Neural progenitor cell (in vitro differentiated cells): ENCODE measurements around the gene RHO. TPM values are rescaled to one million over a fixed set of nuclear protein-coding genes. Genes with fewer than 3 reads are reported as not detected.
"Not testable (repeated sequence)": the region's sequence is repeated elsewhere in the genome, so short reads cannot be mapped to it uniquely, and the experiment has no call there.

Experiments used
- DNase-seq: peaks from one replicate; pipeline ENCODE4 v3.0.0-alpha.2; 2016; ENCODE audit warnings: low spot score
- H2AFZ ChIP-seq: fragments of 200-600 bp; sonication (generic); replicated peaks from 2 replicates; pipeline ENCODE4 v1.6.1; 2016; ENCODE audit warnings: antibody characterized with exemption
- H3F3A ChIP-seq: fragments of 200-600 bp; sonication (generic); 2 replicates; pipeline ENCODE4 v1.6.1; 2016; ENCODE audit warnings: antibody characterized with exemption, low read depth
- H3K27ac ChIP-seq: fragments of 200-600 bp; sonication (generic); 2 replicates; pipeline ENCODE4 v1.5.1; 2016; ENCODE audit warnings: mild to moderate bottlenecking
- H3K27me3 ChIP-seq: fragments of 200-600 bp; sonication (generic); 2 replicates; pipeline ENCODE4 v1.6.1; 2016; ENCODE audit warnings: mild to moderate bottlenecking, moderate library complexity
- H3K36me3 ChIP-seq: fragments of 200-600 bp; sonication (generic); 2 replicates; pipeline ENCODE4 v1.5.1; 2016
- H3K4me1 ChIP-seq: fragments of 200-600 bp; sonication (generic); 2 replicates; pipeline ENCODE4 v1.6.1; 2016; ENCODE audit warnings: mixed run types
- H3K4me2 ChIP-seq: fragments of 200-600 bp; sonication (generic); 2 replicates; pipeline ENCODE4 v1.6.1; 2016
- H3K4me3 ChIP-seq: fragments of 200-600 bp; sonication (generic); 2 replicates; pipeline ENCODE4 v1.5.1; 2016
- H3K79me2 ChIP-seq: fragments of 200-600 bp; sonication (generic); 2 replicates; pipeline ENCODE4 v1.6.1; 2016; ENCODE audit warnings: low read depth
- H3K9ac ChIP-seq: fragments of 200-600 bp; sonication (generic); 2 replicates; pipeline ENCODE4 v1.6.1; 2016
- H3K9me3 ChIP-seq: fragments of 200-600 bp; sonication (generic); 2 replicates; pipeline ENCODE4 v1.5.1; 2016; ENCODE audit warnings: low read depth
- H4K20me1 ChIP-seq: fragments of 200-600 bp; sonication (generic); 2 replicates; pipeline ENCODE4 v1.6.1; 2016; ENCODE audit warnings: low read depth
- H3K27ac Mint-ChIP-seq: 3 replicates; pipeline ENCODE4 v1.8.0; 2021; ENCODE audit warnings: mixed read lengths
- H3K27me3 Mint-ChIP-seq: 2 replicates; pipeline ENCODE4 v1.8.0; 2022; ENCODE audit warnings: low read depth, mild to moderate bottlenecking, inconsistent platforms, moderate library complexity, mixed read lengths; ENCODE audit not compliant: insufficient read depth
- H3K36me3 Mint-ChIP-seq: 3 replicates; pipeline ENCODE4 v1.8.0; 2021; ENCODE audit warnings: mixed read lengths
- H3K4me1 Mint-ChIP-seq: 3 replicates; pipeline ENCODE4 v1.8.0; 2021; ENCODE audit warnings: mixed read lengths
- H3K4me3 Mint-ChIP-seq: 3 replicates; pipeline ENCODE4 v1.8.0; 2021; ENCODE audit warnings: mild to moderate bottlenecking, moderate library complexity, mixed read lengths
- H3K9me3 Mint-ChIP-seq: 3 replicates; pipeline ENCODE4 v1.8.0; 2020; ENCODE audit warnings: mixed read lengths
- EZH2 ChIP-seq: fragments of 200-600 bp; sonication (generic); IDR thresholded peaks from 2 replicates; pipeline ENCODE4 v1.6.1; 2017; ENCODE audit warnings: antibody characterized with exemption, mild to moderate bottlenecking, moderate library complexity
- EZH2phosphoT487 ChIP-seq: fragments of 200-600 bp; sonication (generic); IDR thresholded peaks from 2 replicates; pipeline ENCODE4 v1.6.1; 2017; ENCODE audit warnings: antibody characterized with exemption
- total RNA-seq: library from RNA; depleted of rRNA; stranded (reverse); fragments of >200 nt; gene quantifications from 2 replicates; pipeline ENCODE4 v1.2.3, GENCODE V29; 2015; ENCODE audit warnings: low replicate concordance
- TF ChIP-seq, protein P1 (sequence below): fragments of 200-600 bp; sonication (generic); IDR thresholded peaks from 2 replicates; pipeline ENCODE4 v1.5.1; 2017; ENCODE audit warnings: antibody characterized with exemption, mild to moderate bottlenecking

RHO gene
- total RNA-seq, 1 donor from 2014 or later: not detected

DNA sequence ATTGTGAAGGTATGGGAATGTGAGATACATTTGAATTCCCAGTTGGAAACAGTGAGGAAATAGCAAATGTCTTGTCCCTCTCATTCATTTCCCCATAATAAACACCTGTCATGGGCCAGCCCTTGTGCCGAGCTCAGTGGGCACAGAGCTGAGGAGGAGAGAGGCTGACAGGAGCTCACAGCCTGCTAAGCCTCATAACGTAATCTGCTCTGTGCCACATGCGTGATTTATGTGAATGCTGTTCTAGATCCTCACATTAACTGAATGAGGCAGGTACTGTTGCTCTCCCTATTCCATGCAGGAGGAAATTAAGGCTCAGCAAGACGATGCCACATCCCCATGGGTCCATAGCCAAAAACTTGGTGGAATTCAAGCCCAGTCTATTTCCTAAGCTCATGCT lies 35.2 kb upstream of the RHO start:
- Mint-ChIP-seq H3K9me3 (no peaks in the 10 kb centered on the region), H3K27ac (no peak overlapping the region), H3K4me1 (peaks cover 14% of the 10 kb centered on the region), H3K36me3 (peaks cover 11% of the 10 kb centered on the region), H3K27me3 (no peaks in the 10 kb centered on the region), H3K4me3 (no peak overlapping the region)
- H3K79me2 ChIP-seq: no peaks in the 10 kb centered on the region
- H2AFZ ChIP-seq: no peak overlapping the region
- H3K36me3 ChIP-seq: no peaks in the 10 kb centered on the region
- no peak overlapping the region for H3K4me2 ChIP-seq
- H3K27me3 ChIP-seq: no peaks in the 10 kb centered on the region
- H3K9ac ChIP-seq: no peak overlapping the region
- no peak overlapping the region for H3K27ac ChIP-seq
- H3F3A ChIP-seq: no peaks in the 10 kb centered on the region
- H3K4me1 ChIP-seq: peaks cover 4% of the 10 kb centered on the region
- no peaks in the 10 kb centered on the region for H4K20me1 ChIP-seq
- no peaks in the 10 kb centered on the region for H3K9me3 ChIP-seq
- no peak for DNase-seq
- TF ChIP-seq EZH2 (no peak), EZH2phosphoT487 (no peak)
- TF ChIP-seq, protein P1, sequence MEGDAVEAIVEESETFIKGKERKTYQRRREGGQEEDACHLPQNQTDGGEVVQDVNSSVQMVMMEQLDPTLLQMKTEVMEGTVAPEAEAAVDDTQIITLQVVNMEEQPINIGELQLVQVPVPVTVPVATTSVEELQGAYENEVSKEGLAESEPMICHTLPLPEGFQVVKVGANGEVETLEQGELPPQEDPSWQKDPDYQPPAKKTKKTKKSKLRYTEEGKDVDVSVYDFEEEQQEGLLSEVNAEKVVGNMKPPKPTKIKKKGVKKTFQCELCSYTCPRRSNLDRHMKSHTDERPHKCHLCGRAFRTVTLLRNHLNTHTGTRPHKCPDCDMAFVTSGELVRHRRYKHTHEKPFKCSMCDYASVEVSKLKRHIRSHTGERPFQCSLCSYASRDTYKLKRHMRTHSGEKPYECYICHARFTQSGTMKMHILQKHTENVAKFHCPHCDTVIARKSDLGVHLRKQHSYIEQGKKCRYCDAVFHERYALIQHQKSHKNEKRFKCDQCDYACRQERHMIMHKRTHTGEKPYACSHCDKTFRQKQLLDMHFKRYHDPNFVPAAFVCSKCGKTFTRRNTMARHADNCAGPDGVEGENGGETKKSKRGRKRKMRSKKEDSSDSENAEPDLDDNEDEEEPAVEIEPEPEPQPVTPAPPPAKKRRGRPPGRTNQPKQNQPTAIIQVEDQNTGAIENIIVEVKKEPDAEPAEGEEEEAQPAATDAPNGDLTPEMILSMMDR: no peak
- no peak overlapping the region for H3K4me3 ChIP-seq

DNA sequence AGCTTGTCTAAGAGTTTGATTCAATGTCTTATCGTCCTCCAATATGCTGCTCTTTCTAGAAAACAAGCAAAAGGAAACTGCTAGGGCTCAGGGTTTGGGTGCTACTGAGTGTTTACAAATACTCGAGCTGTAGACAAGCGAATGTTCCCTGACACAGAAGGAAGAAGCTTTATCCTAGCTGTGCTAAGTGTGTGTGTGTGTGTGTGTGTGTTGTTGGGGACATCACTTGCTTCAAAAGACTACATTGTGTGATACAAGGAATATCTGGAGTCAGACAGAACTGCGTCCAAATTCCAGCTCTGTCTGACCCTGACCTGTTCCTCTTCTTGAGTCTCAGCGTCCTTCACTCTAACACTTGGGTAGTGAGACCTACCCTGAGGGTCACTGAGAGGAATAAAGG lies 33.9 kb upstream of the RHO start:
- not testable (repeated sequence) for H3K27ac Mint-ChIP-seq, H3K27me3 ChIP-seq, H3K27ac ChIP-seq

DNA sequence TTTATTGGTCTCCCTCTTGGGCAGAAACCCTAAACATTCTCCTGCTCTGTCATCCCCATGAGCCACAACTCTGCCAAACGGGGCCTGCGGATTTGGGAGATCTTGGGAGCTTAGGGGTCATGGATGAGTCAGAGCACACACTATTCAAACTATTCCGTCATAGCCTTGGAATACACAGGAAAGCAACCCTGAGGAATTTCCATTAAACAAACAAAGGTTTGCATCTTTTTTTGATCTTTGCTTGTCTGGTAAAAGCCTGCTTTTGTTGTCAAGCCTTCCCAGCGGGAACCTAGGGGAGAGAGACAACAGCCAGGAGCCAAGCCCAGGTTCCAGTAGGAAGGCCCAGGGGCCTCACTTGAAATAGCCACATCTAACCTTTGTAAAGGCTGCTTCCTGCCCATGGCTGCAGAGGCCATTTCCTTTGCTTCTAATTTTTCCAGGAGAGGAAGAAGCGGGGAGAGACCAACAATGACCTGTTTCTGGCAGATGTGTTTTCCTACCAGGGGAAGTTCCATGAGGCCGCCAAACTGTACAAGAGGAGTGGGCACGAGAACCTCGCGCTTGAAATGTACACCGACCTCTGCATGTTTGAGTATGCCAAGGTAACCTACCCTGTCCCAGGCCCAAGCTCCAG lies 33.3 kb upstream of the RHO start:
- peaks cover 15% of the 10 kb centered on the region for H3K36me3 Mint-ChIP-seq
- not testable (repeated sequence) for H3K27me3 ChIP-seq, H4K20me1 ChIP-seq, H3K27ac Mint-ChIP-seq, H3K79me2 ChIP-seq, H3F3A ChIP-seq, H3K4me3 ChIP-seq, H3K36me3 ChIP-seq, H3K9me3 Mint-ChIP-seq, H3K27ac ChIP-seq, H3K27me3 Mint-ChIP-seq, H2AFZ ChIP-seq, H3K4me1 ChIP-seq, H3K9ac ChIP-seq, H3K9me3 ChIP-seq, H3K4me2 ChIP-seq, H3K4me3 Mint-ChIP-seq
- DNase-seq: peak; percentile 48
- H3K4me1 Mint-ChIP-seq: peaks cover 14% of the 10 kb centered on the region

More for the DNA sequence above, 33.9 kb upstream of the RHO start:
- H3K9me3 Mint-ChIP-seq, H2AFZ ChIP-seq, DNase-seq, H3K79me2 ChIP-seq, H3K9ac ChIP-seq, H4K20me1 ChIP-seq, H3K4me2 ChIP-seq, H3K4me3 ChIP-seq, H3K36me3 ChIP-seq, H3K4me3 Mint-ChIP-seq, H3K4me1 ChIP-seq, H3K27me3 Mint-ChIP-seq, H3K9me3 ChIP-seq, H3F3A ChIP-seq: not testable (repeated sequence)
- Mint-ChIP-seq H3K36me3 (peaks cover 11% of the 10 kb centered on the region), H3K4me1 (peaks cover 14% of the 10 kb centered on the region)

DNA sequence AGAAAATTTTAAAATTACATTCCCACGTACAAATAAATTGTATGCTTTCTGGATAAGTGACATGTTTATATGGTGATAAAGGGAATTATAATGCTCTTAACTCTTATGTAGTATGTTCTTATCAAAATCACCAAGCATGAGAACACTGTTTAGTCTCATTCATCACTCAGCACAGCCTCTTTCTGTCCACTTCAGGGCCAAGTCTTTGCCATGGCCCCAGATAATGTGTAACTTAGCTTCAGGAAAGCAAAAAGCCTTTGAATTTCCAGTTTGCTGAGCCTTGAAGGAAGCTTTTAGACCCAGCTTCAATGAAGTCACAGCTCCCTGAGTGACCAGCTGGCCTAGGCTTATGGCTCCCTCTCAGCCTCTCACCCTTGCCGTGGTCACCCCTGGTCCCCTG lies 30.6 kb upstream of the RHO start:
- H4K20me1 ChIP-seq, H3K27me3 ChIP-seq, H3K4me1 ChIP-seq, H3K9me3 ChIP-seq, DNase-seq, H3K4me3 ChIP-seq, H3K27ac Mint-ChIP-seq, H3K4me2 ChIP-seq, H3K9ac ChIP-seq, H3K27ac ChIP-seq, H3F3A ChIP-seq, H3K36me3 ChIP-seq, H2AFZ ChIP-seq, H3K9me3 Mint-ChIP-seq, H3K79me2 ChIP-seq, H3K27me3 Mint-ChIP-seq, H3K4me3 Mint-ChIP-seq: not testable (repeated sequence)
- Mint-ChIP-seq H3K4me1 (peaks cover 10% of the 10 kb centered on the region), H3K36me3 (peaks cover 15% of the 10 kb centered on the region)

DNA sequence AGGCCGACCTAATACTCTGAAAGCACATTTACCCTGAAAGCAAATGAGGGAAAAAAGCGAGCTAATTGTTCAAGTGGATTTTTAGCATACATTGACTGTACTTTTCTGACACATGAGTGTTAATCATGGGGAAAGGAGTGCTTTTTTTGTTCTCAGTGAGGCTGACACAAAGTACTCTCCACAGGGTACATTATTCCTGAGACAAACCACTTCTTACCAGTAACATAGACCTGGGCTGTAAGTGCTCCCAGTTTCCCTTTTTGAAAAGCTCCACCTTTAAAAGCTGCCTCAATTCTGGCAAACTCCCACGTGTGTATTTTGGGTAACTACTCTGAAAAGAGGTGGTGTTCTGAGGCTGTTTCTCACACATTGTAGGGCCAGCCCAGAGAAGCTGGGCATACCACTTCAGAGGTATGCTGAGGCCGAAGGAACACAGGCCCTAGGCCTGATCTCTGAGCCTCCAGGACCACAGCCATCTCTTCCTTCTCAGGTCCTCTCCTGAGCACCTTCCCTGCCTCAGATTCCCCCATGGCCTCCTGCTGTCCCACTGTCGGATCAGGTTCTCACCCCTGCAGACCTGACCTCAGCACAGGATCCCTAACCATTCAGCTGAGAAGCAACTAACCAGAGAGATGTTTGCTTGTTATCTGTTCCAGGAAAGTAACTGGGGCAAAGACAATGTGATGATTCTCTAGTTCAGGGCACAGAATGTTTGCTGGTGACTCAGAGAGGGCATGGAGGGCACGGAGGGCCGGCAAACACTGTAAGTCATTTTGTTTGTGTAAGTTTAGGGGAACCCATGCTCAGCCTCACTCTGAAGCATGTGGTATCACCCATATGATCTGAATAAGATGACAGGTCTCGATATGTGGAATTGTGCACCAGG lies 29.6 kb upstream of the RHO start:
- DNase-seq, H3K4me3 ChIP-seq, H3K4me1 ChIP-seq, H3K4me2 ChIP-seq, H3K27ac Mint-ChIP-seq, H4K20me1 ChIP-seq, H3K9me3 ChIP-seq, H3K9me3 Mint-ChIP-seq, H3K27ac ChIP-seq, H3K9ac ChIP-seq, H2AFZ ChIP-seq, H3K36me3 ChIP-seq, H3K4me3 Mint-ChIP-seq, H3K27me3 Mint-ChIP-seq, H3F3A ChIP-seq, H3K27me3 ChIP-seq, H3K79me2 ChIP-seq: not testable (repeated sequence)
- Mint-ChIP-seq H3K4me1 (peaks cover 10% of the 10 kb centered on the region), H3K36me3 (peaks cover 19% of the 10 kb centered on the region)

DNA sequence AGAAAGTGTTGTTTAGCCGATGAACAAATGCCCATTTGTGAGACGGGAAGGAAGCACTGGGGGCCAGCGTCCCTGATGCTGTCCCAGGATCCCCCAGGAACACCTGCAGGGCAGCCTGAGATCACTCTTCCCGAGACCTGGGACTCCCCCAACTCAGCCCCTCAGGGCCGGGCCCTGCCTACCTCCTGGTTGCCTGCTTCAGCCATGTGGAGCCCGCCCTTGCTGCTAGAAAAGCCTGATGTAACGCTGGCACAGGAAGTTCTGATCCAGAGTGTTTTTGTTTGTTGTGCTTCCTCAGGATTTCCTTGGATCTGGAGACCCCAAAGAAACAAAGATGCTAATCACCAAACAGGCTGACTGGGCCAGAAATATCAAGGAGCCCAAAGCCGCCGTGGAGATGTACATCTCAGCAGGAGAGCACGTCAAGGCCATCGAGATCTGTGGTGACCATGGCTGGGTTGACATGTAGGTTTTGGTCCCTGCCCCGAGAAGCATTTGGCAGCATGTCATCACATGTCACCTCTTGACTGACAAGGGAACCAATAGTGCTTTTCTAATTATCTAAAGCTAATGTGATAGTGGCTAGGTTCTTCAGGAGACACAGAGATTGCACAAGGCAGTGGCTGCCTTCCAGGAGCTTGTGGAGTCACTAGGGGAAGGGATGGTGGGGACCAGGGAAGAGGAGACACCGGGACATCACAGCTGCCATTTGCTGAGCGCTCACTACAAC lies 28.7 kb upstream of the RHO start:
- H3K4me3 Mint-ChIP-seq: not testable (repeated sequence)

More for the DNA sequence above, 28.7 kb upstream of the RHO start:
- H3K4me2 ChIP-seq, H3K79me2 ChIP-seq, H3K27me3 ChIP-seq, H3K27ac ChIP-seq, H3K4me1 Mint-ChIP-seq, H3K4me3 ChIP-seq, H3K27me3 Mint-ChIP-seq, H3K27ac Mint-ChIP-seq, H4K20me1 ChIP-seq, DNase-seq, H3K4me1 ChIP-seq, H3K9ac ChIP-seq, H3K9me3 Mint-ChIP-seq, H3K9me3 ChIP-seq, H2AFZ ChIP-seq, H3K36me3 ChIP-seq, H3F3A ChIP-seq: not testable (repeated sequence)
- peaks cover 23% of the 10 kb centered on the region for H3K36me3 Mint-ChIP-seq
